BJ (cell line): ENCODE data around the gene HIBADH. TPM values are rescaled to one million over a fixed set of nuclear protein-coding genes. Genes with fewer than 3 reads are reported as not detected.
"Not testable (repeated sequence)": the region's sequence is repeated elsewhere in the genome, so short reads cannot be mapped to it uniquely, and the experiment has no call there.

Experiments used
- CTCF ChIA-PET: fragments of 350-600 bp; formaldehyde crosslinking; extraction: SDS; loops from one replicate; lab custom pipeline; 2021; ENCODE audit warnings: antibody characterized with exemption, inconsistent platforms; lab: Yijun Ruan, JAX
- POLR2A ChIA-PET: fragments of 300-600 bp; sonication (Branson Sonifier 250); formaldehyde crosslinking; extraction: SDS; loops from one replicate; lab custom pipeline; 2021; ENCODE audit warnings: antibody characterized with exemption; lab: Charles Lee
- DNase-seq: peaks from one replicate; pipeline ENCODE4 v3.0.0-alpha.2; 2011; ENCODE audit warnings: low read depth
- H3K27me3 ChIP-seq: 2 replicates; pipeline ENCODE4 v1.6.0; 2011; ENCODE audit warnings: low read length; ENCODE audit not compliant: control insufficient read depth, insufficient read depth
- H3K36me3 ChIP-seq: 2 replicates; pipeline ENCODE4 v1.5.1; 2011; ENCODE audit warnings: low read length; ENCODE audit not compliant: control insufficient read depth, insufficient read depth
- H3K4me3 ChIP-seq: 2 replicates; pipeline ENCODE4 v1.5.1; 2011; ENCODE audit warnings: low read depth, mild to moderate bottlenecking, control low read depth, low read length
- CTCF ChIP-seq: IDR thresholded peaks from 2 replicates; pipeline ENCODE4 v1.5.1; 2011; ENCODE audit warnings: low read depth, mild to moderate bottlenecking, control low read depth, inconsistent platforms, low read length, moderate library complexity; ENCODE audit not compliant: insufficient read depth
- polyA plus RNA-seq: library from polyadenylated mRNA; depleted of rRNA; stranded (reverse); fragments of >200 nt; gene quantifications from 2 replicates; pipeline ENCODE4 v1.2.3, GENCODE V29; 2011

The HIBADH gene
- polyA plus RNA-seq, 1 experiment: 42.4 TPM

GRCh38 chr7:27518561-27519350 lies 143.9 kb downstream of the HIBADH start:
- DNase-seq: no peak
- Histone ChIP-seq H3K36me3 (no peaks in the 10 kb centered on the region), H3K4me3 (no peak overlapping the region), H3K27me3 (no peaks in the 10 kb centered on the region)
- ChIA-PET POLR2A (no interaction called here), CTCF (no interaction called here)
- no peak for TF ChIP-seq CTCF

- DNase-seq: no peak
Observed at GRCh38 chr7:27516421-27516820, 146.3 kb downstream of the HIBADH start.

GRCh38 chr7:27515933-27516332 lies 146.8 kb downstream of the HIBADH start:
- no peaks in the 10 kb centered on the region for H3K36me3 ChIP-seq
- no peaks in the 10 kb centered on the region for H3K27me3 ChIP-seq
- TF ChIP-seq CTCF: no peak
- ChIA-PET POLR2A (no interaction called here), CTCF (no interaction called here)
- DNase-seq: no peak
- no peak overlapping the region for H3K4me3 ChIP-seq

More at GRCh38 chr7:27516421-27516820, 146.3 kb downstream of the HIBADH start:
- ChIA-PET CTCF (no interaction called here), POLR2A (no interaction called here)
- no peaks in the 10 kb centered on the region for H3K27me3 ChIP-seq
- H3K4me3 ChIP-seq: no peak overlapping the region
- H3K36me3 ChIP-seq: no peaks in the 10 kb centered on the region
- no peak for TF ChIP-seq CTCF

DNA sequence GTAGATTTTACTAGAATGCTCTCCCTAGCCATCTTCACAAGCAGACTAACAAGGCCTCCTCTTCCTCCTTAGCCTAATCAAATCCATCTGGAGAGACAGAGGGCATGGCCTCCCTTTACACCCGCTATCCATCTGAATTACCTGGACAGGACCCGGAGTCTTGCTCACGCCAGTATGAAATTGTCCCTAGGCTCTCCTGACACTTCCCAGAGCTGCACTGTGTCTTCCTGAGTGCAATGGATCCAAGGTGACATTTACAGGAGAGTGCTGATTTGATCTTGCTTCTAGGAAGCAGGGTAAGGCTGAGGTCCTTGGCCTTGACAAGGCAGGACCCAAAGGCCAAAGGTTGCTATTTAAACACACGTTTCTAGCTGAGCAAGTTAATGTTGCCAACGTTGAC lies 147.8 kb downstream of the HIBADH start:
- Histone ChIP-seq H3K4me3 (no peak overlapping the region), H3K36me3 (no peaks in the 10 kb centered on the region), H3K27me3 (no peaks in the 10 kb centered on the region)
- no peak for TF ChIP-seq CTCF
- ChIA-PET POLR2A (no interaction called here), CTCF (no interaction called here)
- no peak for DNase-seq

DNA sequence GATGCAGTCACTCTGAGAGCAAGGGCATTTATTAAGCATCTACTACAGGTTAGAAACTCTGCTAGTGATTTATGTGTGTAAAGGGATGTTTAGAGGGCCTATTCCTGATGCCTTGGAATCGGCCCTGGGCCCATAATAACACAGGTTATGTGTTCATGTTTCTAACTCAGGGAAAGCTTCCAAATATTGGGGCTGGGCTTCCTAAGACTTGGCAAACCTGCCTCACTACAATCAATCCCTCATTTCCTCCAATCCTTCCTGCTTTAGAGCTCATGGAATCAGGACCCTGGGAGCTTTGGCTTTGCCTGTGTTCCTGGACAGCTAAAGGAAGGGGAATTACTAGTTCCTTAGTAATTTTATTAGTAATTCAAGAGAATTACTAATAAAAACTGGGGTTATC lies 148.8 kb downstream of the HIBADH start:
- ChIA-PET POLR2A (no interaction called here), CTCF (no interaction called here)
- Histone ChIP-seq H3K36me3 (no peaks in the 10 kb centered on the region), H3K27me3 (no peaks in the 10 kb centered on the region), H3K4me3 (no peak overlapping the region)
- DNase-seq: no peak
- no peak for TF ChIP-seq CTCF

DNA sequence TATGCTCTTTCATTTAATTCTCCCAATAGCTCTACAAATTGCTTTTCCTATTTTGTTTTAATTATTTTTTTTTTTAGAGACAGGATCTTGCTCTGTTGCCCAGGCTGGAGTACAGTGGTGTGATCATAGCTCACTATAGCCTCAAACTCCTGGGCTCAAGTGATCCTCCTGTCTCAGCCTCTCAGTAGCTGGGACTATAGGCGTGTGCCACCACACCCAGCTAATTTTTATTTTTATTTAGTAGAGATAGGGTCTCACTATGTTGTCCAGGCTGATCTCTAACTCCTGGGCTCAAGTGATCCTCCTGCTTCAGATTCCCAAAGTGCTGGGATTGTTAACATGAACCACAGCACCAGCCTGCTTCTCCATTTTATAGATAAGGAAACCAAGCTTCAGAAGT lies 151.3 kb downstream of the HIBADH start:
- POLR2A ChIA-PET: interaction anchor here (0.5 kb wide), 1 partner anchor 35 kb away, joined by 3 read pairs; no protein-coding TSS in a partner anchor
- H3K36me3 ChIP-seq, DNase-seq, H3K27me3 ChIP-seq, H3K4me3 ChIP-seq, CTCF ChIA-PET: not testable (repeated sequence)
